GM12864 (cell line): ENCODE measurements around the gene MAGT1.

Experiments
- DNase-seq: peaks from one replicate; pipeline ENCODE4 v3.0.0-alpha.2; 2011; ENCODE audit warnings: low read depth
- H3K4me3 ChIP-seq: 2 replicates; pipeline ENCODE4 v1.5.1; 2011; ENCODE audit warnings: mild to moderate bottlenecking, low read depth, low read length, control low read depth
- CTCF ChIP-seq: IDR thresholded peaks from 2 replicates; pipeline ENCODE4 v1.5.1; 2011; ENCODE audit warnings: low read depth, mild to moderate bottlenecking, moderate library complexity, low read length, control low read depth, inconsistent platforms; ENCODE audit errors: missing control alignments

MAGT1 gene

GRCh38 chrX:77820091-77820727, 75.0 kb downstream of the MAGT1 start:
- H3K4me3 ChIP-seq = no peak overlapping the region
- DNase-seq = no peak
- TF ChIP-seq CTCF = no peak

GRCh38 chrX:77814210-77814609, 81.0 kb downstream of the MAGT1 start:
- DNase-seq = no peak
- H3K4me3 ChIP-seq = no peak overlapping the region
- TF ChIP-seq CTCF = no peak

GRCh38 chrX:77802201-77802600, 93.0 kb downstream of the MAGT1 start:
- no peak for DNase-seq
- TF ChIP-seq CTCF = no peak
- no peak overlapping the region for H3K4me3 ChIP-seq

GRCh38 chrX:77795124-77795523, 100.1 kb downstream of the MAGT1 start:
- DNase-seq = no peak
- no peak overlapping the region for H3K4me3 ChIP-seq
- TF ChIP-seq CTCF = no peak

GRCh38 chrX:77793946-77794345, 101.3 kb downstream of the MAGT1 start:
- DNase-seq = no peak
- TF ChIP-seq CTCF = no peak
- no peak overlapping the region for H3K4me3 ChIP-seq

GRCh38 chrX:77788050-77788449, 107.2 kb downstream of the MAGT1 start:
- TF ChIP-seq CTCF = no peak
- peak; percentile 29 for DNase-seq

GRCh38 chrX:77786365-77786680, 108.9 kb downstream of the MAGT1 start:
- no peak for TF ChIP-seq CTCF
- DNase-seq = no peak
- H3K4me3 ChIP-seq = peak overlapping the region; percentile 82

More at GRCh38 chrX:77788050-77788449, 107.2 kb downstream of the MAGT1 start:
- H3K4me3 ChIP-seq = peak overlapping the region; percentile 14; the same call in 1 of the 2 replicates
